Fibroblast of villous mesenchyme (primary cell): ENCODE measurements around the gene NFIX. TPM values are rescaled to one million over a fixed set of nuclear protein-coding genes. Genes with fewer than 3 reads are reported as not detected.
A peak's percentile ranks its signal among the peaks of the same experiment; 100 is the strongest.
"Not testable (repeated sequence)": the region's sequence is repeated elsewhere in the genome, so short reads cannot be mapped to it uniquely, and the experiment has no call there.

Source experiments
- DNase-seq: peaks from one replicate; pipeline ENCODE4 v3.0.0-alpha.2; 2010; ENCODE audit warnings: low read depth
- H3K4me3 ChIP-seq: 2 replicates; pipeline ENCODE4 v1.5.1; 2011; ENCODE audit warnings: low read depth, mild to moderate bottlenecking, low read length
- total RNA-seq: library from RNA; depleted of rRNA; stranded (reverse); fragments of >200 nt; gene quantifications from 2 replicates; pipeline ENCODE4 v1.2.3, GENCODE V29; 2012
- TF ChIP-seq, protein P1 (sequence below): IDR thresholded peaks from 2 replicates; pipeline ENCODE4 v1.5.1; 2012; ENCODE audit warnings: low read depth, mild to moderate bottlenecking, low read length; ENCODE audit not compliant: insufficient read depth

The NFIX gene
- total RNA-seq, 1 donor: 30.2 TPM

DNA sequence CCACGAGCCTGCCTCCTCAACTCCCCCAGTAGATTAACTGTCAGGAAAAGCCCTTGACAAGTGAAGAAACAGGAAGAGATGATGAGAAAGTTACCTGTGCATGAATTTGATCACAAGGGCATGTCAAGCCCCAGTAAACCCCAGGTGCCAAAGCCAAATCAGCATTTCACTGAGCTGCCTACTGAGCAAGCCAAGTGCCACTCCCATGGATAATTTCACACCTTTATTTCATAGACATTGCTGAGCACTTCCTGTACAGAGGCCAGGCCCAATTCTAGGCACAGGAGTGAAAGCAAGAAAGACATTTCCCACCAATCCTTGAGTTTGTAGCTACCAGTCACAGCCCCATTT lies 40.7 kb upstream of the NFIX start:
- H3K4me3 ChIP-seq: no peak overlapping the region
- TF ChIP-seq, protein P1, sequence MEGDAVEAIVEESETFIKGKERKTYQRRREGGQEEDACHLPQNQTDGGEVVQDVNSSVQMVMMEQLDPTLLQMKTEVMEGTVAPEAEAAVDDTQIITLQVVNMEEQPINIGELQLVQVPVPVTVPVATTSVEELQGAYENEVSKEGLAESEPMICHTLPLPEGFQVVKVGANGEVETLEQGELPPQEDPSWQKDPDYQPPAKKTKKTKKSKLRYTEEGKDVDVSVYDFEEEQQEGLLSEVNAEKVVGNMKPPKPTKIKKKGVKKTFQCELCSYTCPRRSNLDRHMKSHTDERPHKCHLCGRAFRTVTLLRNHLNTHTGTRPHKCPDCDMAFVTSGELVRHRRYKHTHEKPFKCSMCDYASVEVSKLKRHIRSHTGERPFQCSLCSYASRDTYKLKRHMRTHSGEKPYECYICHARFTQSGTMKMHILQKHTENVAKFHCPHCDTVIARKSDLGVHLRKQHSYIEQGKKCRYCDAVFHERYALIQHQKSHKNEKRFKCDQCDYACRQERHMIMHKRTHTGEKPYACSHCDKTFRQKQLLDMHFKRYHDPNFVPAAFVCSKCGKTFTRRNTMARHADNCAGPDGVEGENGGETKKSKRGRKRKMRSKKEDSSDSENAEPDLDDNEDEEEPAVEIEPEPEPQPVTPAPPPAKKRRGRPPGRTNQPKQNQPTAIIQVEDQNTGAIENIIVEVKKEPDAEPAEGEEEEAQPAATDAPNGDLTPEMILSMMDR: no peak
- no peak for DNase-seq

DNA sequence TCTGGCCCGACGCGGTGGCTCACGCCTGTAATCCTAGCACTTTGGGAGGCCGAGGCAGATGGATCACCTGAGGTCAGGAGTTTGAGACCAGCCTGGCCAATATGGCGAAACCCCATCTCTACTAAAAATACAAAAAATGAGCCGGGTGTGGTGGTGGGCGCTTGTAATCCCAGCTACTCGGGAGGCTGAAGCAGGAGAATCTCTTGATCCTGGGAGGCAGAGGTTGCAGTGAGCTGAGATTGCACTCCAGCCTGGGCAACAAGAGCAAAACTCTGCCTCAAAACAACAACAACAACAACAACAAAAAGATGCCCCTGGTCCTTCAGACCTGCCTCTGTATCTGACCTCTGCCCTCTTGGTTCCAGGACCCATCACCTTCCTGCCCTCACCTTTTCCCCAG lies 39.7 kb upstream of the NFIX start:
- DNase-seq: not testable (repeated sequence)
- peak overlapping the region; percentile 89 for H3K4me3 ChIP-seq

DNA sequence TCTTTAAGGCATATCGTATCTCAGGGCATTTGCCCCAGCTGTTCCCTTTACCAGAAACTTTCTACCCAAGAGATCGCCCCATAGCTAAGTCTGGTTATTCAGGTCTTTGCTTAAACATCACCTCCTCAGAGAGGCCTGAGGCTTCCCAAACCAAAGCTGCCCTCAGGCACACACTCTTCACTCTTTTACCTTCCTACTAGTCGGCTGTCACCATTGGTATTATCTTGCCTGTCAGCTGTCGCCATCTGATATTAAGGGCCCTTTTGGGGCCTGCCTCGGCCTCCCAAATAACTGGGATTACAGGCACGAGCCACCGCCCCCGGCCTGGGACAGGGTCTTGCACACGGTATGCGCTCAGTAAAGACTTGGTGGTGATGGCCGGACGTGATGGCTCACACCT lies 39.3 kb upstream of the NFIX start:
- TF ChIP-seq, protein P1: no peak
- H3K4me3 ChIP-seq: peak overlapping the region; percentile 89
- DNase-seq: no peak

DNA sequence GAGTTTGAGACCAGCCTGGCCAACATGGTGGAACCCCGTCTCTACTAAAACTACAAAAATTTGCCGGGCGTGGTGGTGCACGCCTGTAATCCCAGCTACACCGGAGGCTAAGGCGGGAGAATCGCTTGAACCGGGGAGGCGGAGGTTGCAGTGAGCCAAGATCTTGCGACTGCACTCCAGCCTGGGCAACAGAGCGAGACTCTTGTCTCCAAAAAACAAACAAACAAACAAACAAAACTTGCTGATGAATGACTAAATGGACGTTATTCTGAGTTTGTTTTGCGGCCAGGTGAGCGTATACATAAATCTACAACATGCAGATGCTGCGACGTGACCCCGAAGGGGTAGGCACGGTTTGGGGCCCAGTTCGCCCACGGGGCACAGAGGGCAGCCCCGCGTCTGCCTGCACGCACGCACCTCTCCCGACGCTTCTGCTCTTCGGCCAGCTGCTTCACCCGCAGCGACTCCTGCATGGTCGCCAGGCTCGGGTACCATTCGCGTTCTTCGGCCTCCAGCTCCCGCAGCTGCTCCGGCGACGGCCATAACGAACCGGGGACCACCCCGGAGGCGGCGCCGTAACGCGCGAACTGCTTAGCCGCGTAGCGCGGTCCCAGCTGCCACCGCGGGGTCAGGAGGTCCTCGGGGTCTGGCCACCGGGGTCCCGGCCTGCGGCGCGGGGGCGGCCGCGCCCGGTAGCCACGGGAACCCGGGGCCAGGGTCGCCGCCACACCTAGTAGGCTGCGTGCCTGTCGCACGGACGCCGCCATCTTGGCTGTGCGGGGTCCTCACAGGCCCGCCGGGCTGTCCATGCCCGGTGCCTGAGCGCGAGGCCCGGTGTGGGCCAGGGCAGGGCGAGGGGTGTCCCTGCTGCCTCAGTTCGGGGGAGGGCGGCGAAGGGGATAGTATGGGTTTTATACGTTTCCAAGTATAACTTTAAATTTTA lies 38.6 kb upstream of the NFIX start, which contains the start of gene GADD45GIP1:
Gene GADD45GIP1, minus strand, starts transcription at position 778 of the 943 bp plus-strand sequence. Its CDS starts 11 bp downstream, at position 767.
- TF ChIP-seq, protein P1: no peak
- DNase-seq: peak; percentile 79
- H3K4me3 ChIP-seq: peak within 1 kb of the TSS; percentile 89

DNA sequence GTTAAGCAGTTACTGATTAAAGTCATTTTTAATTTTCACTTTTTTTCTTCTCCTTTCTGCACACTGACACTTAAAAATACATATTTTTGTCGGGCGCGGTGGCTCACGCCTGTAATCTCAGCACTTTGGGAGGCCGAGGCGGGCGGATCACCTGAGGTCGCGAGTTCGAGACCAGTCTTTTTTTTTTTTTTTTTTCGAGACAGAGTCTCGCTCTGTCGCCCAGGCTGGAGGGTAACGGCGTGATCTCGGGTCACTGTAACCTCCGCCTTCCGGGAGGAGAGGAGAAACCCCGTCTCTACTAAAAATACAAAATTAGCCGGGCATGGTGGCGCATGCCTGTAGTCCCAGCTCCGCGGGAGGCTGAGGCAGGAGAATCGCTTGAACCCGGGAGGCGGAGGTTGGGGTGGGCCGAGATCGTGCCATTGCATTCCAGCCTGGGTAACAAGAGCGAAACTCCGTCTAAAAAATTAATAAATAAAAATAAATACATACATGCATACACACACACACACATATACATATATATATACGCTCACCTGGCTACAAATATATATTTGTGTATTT lies 37.8 kb upstream of the NFIX start:
- H3K4me3 ChIP-seq: peak overlapping the region; percentile 89
- DNase-seq: not testable (repeated sequence)

DNA sequence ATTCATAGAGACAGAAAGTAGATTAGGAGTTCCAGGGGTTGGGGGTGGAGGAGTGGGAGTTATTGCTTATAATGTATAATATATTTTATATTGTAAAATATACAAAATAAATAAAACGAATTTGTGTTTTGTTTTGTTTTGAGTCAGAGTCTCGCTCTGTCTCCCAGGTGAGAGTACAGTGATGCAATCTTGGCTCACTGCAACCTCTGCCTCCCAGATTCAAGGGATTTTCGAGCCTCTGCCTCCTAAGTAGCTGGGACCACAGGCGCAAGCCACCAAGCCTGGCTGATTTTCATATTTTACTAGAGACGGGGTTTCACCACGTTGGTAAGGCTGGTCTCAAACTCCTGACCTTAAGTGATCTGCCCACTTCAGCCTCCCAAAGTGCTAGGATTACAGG lies 35.8 kb upstream of the NFIX start:
- no peak overlapping the region for H3K4me3 ChIP-seq
- TF ChIP-seq, protein P1: no peak
- DNase-seq: no peak

DNA sequence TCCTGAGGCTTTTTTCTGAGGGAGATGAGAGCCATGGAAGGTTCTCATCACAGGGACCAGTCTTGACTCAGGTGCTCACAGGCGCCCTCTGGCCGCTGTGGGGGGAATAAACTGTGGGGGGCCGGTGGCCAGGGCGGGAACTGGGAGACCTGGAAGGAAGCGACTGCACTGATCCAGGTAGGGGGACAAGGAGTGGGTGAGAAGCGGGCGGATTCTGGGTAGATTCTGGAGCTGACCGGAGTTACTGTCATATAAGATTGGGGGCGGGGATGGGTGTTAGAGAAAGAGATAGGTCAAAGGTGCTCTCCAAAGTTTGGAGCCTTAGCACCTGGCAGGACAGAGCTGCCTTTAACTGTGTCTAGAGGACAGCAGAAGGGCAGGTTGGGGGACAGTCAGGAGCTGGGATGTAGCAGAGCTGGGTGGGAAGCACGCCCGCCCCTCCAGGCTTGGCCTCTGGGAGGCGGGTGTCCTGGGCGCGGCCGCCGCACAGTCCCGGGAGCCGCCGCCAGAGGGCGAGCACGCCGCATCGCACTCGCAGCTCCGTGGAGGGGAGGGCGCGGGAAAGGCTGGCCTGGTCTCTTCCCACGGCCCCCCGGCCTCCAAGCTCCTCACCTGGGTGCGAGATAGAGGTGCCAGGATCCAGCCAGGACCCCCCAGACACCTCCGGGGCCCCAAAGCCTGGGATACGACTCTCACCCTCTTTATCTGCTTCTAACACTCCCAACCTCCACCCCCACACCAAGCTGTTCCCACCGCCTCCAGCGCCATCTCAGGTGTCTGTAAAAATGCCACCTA lies 30.1 kb upstream of the NFIX start:
- DNase-seq: peak; percentile 65
- TF ChIP-seq, protein P1: peak; percentile 85
- peak overlapping the region; percentile 64 for H3K4me3 ChIP-seq
